Ascending aorta (tissue), 2 donors: Measurements from ENCODE around the gene STK32C. TPM values are rescaled to one million over a fixed set of nuclear protein-coding genes. Genes with fewer than 3 reads are reported as not detected.

Source experiments
- DNase-seq, 2 donors: peaks; one replicate each; pipeline ENCODE4 v3.0.0-alpha.2; 2019; ENCODE audit warnings: low spot score in 2 of 2
- H3K27ac ChIP-seq, 2 donors: fragments of 200-600 bp; sonication (generic); one replicate each; pipeline ENCODE4 v1.5.1; 2016 to 2017; ENCODE audit warnings: mild to moderate bottlenecking in 1 of 2
- H3K27me3 ChIP-seq: fragments of 200-600 bp; sonication (generic); one replicate; pipeline ENCODE4 v1.5.1; 2017
- H3K36me3 ChIP-seq, 2 donors: fragments of 200-600 bp; sonication (generic); one replicate each; pipeline ENCODE4 v1.5.1; 2016
- H3K4me1 ChIP-seq, 2 donors: fragments of 200-600 bp; sonication (generic); one replicate each; pipeline ENCODE4 v1.5.1; 2016 to 2017; ENCODE audit warnings: mild to moderate bottlenecking in 1 of 2
- H3K4me3 ChIP-seq, 2 donors: fragments of 200-600 bp; sonication (generic); one replicate each; pipeline ENCODE4 v1.5.1; 2016 to 2017; ENCODE audit warnings: mild to moderate bottlenecking in 1 of 2
- H3K9me3 ChIP-seq, 2 donors: fragments of 200-600 bp; sonication (generic); one replicate each; pipeline ENCODE4 v1.5.1; 2016
- intact Hi-C: fragments of 100-400 bp; cut with DNase I; formaldehyde crosslinking; loops from one replicate; pipeline ENCODE4 v1.15.1; 2023
- total RNA-seq: library from RNA; depleted of rRNA; stranded (reverse); fragments of >200 nt; gene quantifications from one replicate; pipeline ENCODE4 v1.1.0, GENCODE V29; 2016
- TF ChIP-seq, protein P1 (sequence below), 3 experiments: fragments of 200-600 bp in 2 of 3; fragments of 450-650 bp in 1 of 3; sonication (generic) in 2 of 3; IDR thresholded peaks; one replicate each; pipeline ENCODE4 v1.5.1; 2016 to 2019; ENCODE audit warnings: antibody characterized with exemption in 3 of 3, mild to moderate bottlenecking in 1 of 3, moderate library complexity in 1 of 3

STK32C gene
- total RNA-seq, 1 donor from 2014 or later: 16.2 TPM

DNA sequence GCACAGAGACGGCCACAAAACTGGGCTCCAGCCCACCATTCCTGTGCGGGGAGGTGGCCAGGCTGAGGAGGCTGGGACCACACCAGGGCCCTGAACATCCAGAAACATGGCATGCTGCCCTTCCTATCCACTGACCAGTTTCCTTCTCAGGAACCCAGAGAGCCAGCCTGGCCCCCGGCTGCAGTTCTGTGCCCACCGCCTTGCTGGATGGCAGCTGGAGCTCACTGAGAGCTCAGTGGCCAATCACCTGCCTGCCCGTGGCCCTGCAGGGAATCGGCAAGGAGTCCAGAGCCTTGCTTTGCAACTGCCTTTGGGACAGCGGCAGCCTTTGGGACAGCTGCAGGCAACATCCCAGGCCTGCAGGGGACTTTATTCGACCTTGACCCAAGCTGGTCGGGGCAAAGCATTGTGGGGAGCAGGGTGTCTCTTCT is 30.4 kb downstream of the STK32C start:
- intact Hi-C loops: no loop called here
- Histone ChIP-seq H3K27ac (no peak overlapping the region), H3K4me1 (no peaks in the 10 kb centered on the region), H3K4me3 (no peak overlapping the region), H3K27me3 (no peaks in the 10 kb centered on the region), H3K9me3 (no peaks in the 10 kb centered on the region), H3K36me3 (no peaks in the 10 kb centered on the region)
- TF ChIP-seq, protein P1, sequence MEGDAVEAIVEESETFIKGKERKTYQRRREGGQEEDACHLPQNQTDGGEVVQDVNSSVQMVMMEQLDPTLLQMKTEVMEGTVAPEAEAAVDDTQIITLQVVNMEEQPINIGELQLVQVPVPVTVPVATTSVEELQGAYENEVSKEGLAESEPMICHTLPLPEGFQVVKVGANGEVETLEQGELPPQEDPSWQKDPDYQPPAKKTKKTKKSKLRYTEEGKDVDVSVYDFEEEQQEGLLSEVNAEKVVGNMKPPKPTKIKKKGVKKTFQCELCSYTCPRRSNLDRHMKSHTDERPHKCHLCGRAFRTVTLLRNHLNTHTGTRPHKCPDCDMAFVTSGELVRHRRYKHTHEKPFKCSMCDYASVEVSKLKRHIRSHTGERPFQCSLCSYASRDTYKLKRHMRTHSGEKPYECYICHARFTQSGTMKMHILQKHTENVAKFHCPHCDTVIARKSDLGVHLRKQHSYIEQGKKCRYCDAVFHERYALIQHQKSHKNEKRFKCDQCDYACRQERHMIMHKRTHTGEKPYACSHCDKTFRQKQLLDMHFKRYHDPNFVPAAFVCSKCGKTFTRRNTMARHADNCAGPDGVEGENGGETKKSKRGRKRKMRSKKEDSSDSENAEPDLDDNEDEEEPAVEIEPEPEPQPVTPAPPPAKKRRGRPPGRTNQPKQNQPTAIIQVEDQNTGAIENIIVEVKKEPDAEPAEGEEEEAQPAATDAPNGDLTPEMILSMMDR (IDR thresholded peaks at IDR 0.05): no peak
- no peak for DNase-seq

DNA sequence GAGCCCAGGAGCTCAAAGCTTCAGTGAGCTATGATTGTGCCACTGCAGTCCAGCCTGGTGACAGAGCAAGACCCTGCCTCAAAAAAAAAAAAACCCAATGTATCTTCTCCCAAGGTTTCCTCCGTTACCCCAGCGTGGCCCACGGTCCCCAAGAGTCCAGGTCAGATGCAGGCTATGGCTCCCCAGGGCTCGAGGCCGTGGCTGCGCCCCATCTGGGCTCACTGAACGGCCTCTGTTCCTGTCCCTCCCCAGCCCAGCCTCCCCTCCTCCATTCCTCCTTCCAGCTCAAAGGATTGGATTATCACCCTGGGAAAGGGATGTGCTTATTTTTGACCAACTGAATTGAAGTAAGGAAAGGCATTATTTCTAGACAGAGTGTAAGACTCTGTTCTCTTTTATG is 31.0 kb downstream of the STK32C start:
- Histone ChIP-seq H3K36me3 (no peaks in the 10 kb centered on the region), H3K9me3 (no peaks in the 10 kb centered on the region), H3K4me1 (no peaks in the 10 kb centered on the region), H3K27me3 (no peaks in the 10 kb centered on the region), H3K4me3 (no peak overlapping the region), H3K27ac (no peak overlapping the region)
- TF ChIP-seq, protein P1 (IDR thresholded peaks at IDR 0.05): no peak
- intact Hi-C loops: no loop called here
- DNase-seq: no peak

DNA sequence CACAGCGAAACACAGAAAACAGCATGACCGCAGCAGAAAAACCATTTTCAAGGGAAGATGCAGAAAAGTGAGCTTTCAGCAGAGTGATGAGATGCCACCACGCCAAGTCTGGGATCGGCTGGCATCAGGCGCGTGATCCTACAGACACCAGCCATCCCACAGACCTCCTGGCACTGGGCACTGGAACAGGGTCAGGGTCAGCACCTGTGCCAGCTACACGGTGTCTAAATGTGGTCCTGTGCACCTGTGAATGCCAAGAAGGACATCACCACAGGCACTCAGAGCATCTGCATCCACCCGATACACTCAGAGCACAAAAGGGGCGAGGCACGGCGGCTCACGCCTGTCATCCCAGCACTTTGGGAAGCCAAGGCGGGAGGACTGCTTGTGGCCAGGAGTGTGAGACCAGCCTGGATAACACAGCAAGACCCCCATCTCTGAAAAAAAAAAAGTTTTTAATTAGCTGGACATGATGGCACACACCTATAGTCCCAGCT is 31.5 kb downstream of the STK32C start:
- Histone ChIP-seq H3K27me3 (no peaks in the 10 kb centered on the region), H3K9me3 (no peaks in the 10 kb centered on the region), H3K27ac (no peak overlapping the region), H3K36me3 (no peaks in the 10 kb centered on the region), H3K4me1 (no peaks in the 10 kb centered on the region), H3K4me3 (no peak overlapping the region)
- no peak for DNase-seq
- intact Hi-C loops: no loop called here
- TF ChIP-seq, protein P1 (IDR thresholded peaks at IDR 0.05): no peak

DNA sequence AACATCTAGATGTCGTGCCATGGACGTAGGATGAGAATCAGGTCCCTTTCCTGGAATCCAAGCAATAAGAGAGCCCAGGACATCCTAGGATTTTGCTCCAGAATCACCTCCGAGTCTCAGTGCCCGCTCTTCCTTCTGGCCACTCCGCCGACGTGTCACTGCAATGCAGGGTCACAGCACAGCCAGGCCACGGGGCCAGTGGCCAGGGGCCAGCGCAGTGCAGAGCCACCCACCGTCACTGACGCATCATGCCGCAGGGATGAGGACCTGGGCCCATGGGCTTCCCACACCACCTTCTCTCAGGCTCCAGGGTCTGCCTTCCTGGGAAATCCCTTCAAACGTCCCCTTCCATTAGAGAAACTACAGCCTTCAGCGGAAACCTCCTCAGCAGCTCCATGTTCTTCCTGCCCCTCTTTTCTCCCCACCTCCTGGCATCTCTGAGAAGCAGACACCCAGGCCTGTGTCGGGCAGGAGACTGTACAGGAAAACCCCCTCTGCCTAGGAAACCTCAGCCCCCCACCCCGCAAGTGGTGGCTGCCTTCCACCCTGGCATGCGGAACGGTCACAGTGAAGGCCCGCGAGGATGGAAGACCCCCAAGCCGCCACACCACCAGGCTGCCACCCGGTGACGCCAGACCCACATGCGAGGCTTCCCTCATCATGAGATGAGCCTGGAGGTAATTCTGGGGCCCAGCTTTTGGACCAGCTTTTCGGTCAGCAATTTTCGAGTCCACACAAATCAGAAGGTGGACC is 32.1 kb downstream of the STK32C start:
- no peaks in the 10 kb centered on the region for H3K27me3 ChIP-seq
- no peak overlapping the region for H3K27ac ChIP-seq
- TF ChIP-seq, protein P1 (IDR thresholded peaks at IDR 0.05): no peak
- no peak for DNase-seq
- H3K4me3 ChIP-seq: no peak overlapping the region
- H3K9me3 ChIP-seq: no peaks in the 10 kb centered on the region
- intact Hi-C loops: no loop called here
- no peaks in the 10 kb centered on the region for H3K36me3 ChIP-seq
- no peaks in the 10 kb centered on the region for H3K4me1 ChIP-seq

DNA sequence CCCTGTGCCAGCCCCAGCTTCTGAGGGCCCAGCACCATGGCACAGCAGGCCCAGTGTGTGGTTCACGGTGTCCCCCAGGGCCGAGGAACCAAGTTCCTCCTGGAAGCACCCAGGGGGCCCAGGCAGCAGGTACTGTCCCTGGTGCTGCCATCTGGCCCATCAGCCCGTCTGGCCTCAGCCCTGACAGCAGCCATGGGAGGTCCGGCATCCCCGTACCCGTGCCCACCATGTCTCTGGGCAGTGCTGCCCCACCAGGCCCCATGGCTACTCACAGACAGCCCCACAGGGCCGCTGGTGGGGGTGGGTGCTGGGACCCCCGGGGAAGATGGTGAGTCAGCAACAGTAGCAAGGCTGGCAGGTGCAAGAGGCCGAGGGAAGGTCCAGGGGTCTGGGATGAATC is 32.8 kb downstream of the STK32C start:
- Histone ChIP-seq H3K36me3 (no peaks in the 10 kb centered on the region), H3K4me3 (no peak overlapping the region), H3K27me3 (no peaks in the 10 kb centered on the region), H3K9me3 (no peaks in the 10 kb centered on the region), H3K4me1 (no peaks in the 10 kb centered on the region), H3K27ac (no peak overlapping the region)
- intact Hi-C loops: no loop called here
- TF ChIP-seq, protein P1 (IDR thresholded peaks at IDR 0.05): no peak
- DNase-seq: no peak
